H9 (cell line): ENCODE data around the gene HEATR1. TPM values are rescaled to one million over a fixed set of nuclear protein-coding genes. Genes with fewer than 3 reads are reported as not detected.
A peak's percentile ranks its signal among the peaks of the same experiment; 100 is the strongest.

Experiments used
- DNase-seq: peaks from one replicate; pipeline ENCODE4 v3.0.0-alpha.2; 2017
- H2AFZ ChIP-seq: one replicate; pipeline ENCODE4 v1.6.1; 2013; ENCODE audit warnings: mild to moderate bottlenecking, low read length, control low read depth, moderate library complexity
- H2AK5ac ChIP-seq: 2 replicates; pipeline ENCODE4 v1.6.1; 2013; ENCODE audit warnings: low read length, control low read depth, mixed read lengths; ENCODE audit not compliant: insufficient read length
- H2BK120ac ChIP-seq: one replicate; pipeline ENCODE4 v1.6.1; 2013; ENCODE audit warnings: low read depth, mild to moderate bottlenecking, low read length, control low read depth, inconsistent platforms; ENCODE audit not compliant: poor library complexity, severe bottlenecking
- H2BK12ac ChIP-seq: 2 replicates; pipeline ENCODE4 v1.6.1; 2013; ENCODE audit warnings: low read length, control low read depth, mixed read lengths, low read depth; ENCODE audit not compliant: insufficient read length
- H2BK15ac ChIP-seq: 2 replicates; pipeline ENCODE4 v1.6.1; 2013; ENCODE audit warnings: low read depth, low read length, control low read depth
- H2BK20ac ChIP-seq: one replicate; pipeline ENCODE4 v1.6.1; 2013; ENCODE audit warnings: low read depth, mild to moderate bottlenecking, low read length, control low read depth, inconsistent platforms; ENCODE audit not compliant: poor library complexity, severe bottlenecking
- H2BK5ac ChIP-seq: 2 replicates; pipeline ENCODE4 v1.6.1; 2013; ENCODE audit warnings: low read length, control low read depth, mixed read lengths; ENCODE audit not compliant: insufficient read length
- H3K14ac ChIP-seq: 2 replicates; pipeline ENCODE4 v1.6.1; 2013; ENCODE audit warnings: low read length, control low read depth; ENCODE audit not compliant: insufficient read depth
- H3K18ac ChIP-seq: 2 replicates; pipeline ENCODE4 v1.6.1; 2013; ENCODE audit warnings: low read depth, mild to moderate bottlenecking, mixed read lengths, low read length, control low read depth; ENCODE audit not compliant: insufficient read length
- H3K23ac ChIP-seq: 2 replicates; pipeline ENCODE4 v1.6.1; 2013; ENCODE audit warnings: low read length, control low read depth, mixed read lengths, low read depth; ENCODE audit not compliant: insufficient read length
- H3K23me2 ChIP-seq: 2 replicates; pipeline ENCODE4 v1.6.1; 2013; ENCODE audit warnings: low read depth, mild to moderate bottlenecking, mixed read lengths, low read length, control low read depth; ENCODE audit not compliant: insufficient read length, poor library complexity, severe bottlenecking
- H3K27ac ChIP-seq: 2 replicates; pipeline ENCODE4 v1.5.1; 2013; ENCODE audit warnings: low read length, control low read depth, mixed read lengths, low read depth; ENCODE audit not compliant: insufficient read length
- H3K27me3 ChIP-seq: 2 replicates; pipeline ENCODE4 v1.6.1; 2013; ENCODE audit warnings: low read length, control low read depth, inconsistent platforms; ENCODE audit not compliant: insufficient read depth
- H3K4ac ChIP-seq: 2 replicates; pipeline ENCODE4 v1.6.1; 2013; ENCODE audit warnings: low read depth, mild to moderate bottlenecking, control low read depth, inconsistent platforms, low read length, moderate library complexity
- H3K4me1 ChIP-seq: 2 replicates; pipeline ENCODE4 v1.6.1; 2013; ENCODE audit warnings: low read length, control low read depth, inconsistent platforms; ENCODE audit not compliant: insufficient read depth
- H3K4me2 ChIP-seq: 2 replicates; pipeline ENCODE4 v1.6.1; 2013; ENCODE audit warnings: low read length, control low read depth, mixed read lengths; ENCODE audit not compliant: insufficient read length, insufficient read depth
- H3K56ac ChIP-seq: 2 replicates; pipeline ENCODE4 v1.6.1; 2013; ENCODE audit warnings: low read depth, mild to moderate bottlenecking, mixed read lengths, low read length, control low read depth; ENCODE audit not compliant: insufficient read length
- H3K79me1 ChIP-seq: 2 replicates; pipeline ENCODE4 v1.6.1; 2013; ENCODE audit warnings: low read depth, mild to moderate bottlenecking, moderate library complexity, low read length, control low read depth, inconsistent platforms; ENCODE audit not compliant: insufficient read depth, poor library complexity, severe bottlenecking
- H3K79me2 ChIP-seq: 2 replicates; pipeline ENCODE4 v1.6.1; 2013; ENCODE audit warnings: low read length, control low read depth, inconsistent platforms; ENCODE audit not compliant: insufficient read depth
- H3K9ac ChIP-seq: 2 replicates; pipeline ENCODE4 v1.6.1; 2013; ENCODE audit warnings: low read length, control low read depth, mixed read lengths; ENCODE audit not compliant: insufficient read length; ENCODE audit errors: extremely low read depth
- H3K9me3 ChIP-seq: one replicate; pipeline ENCODE4 v1.6.1; 2013; ENCODE audit warnings: low read depth, low read length, inconsistent platforms; ENCODE audit not compliant: control insufficient read depth
- H3T11ph ChIP-seq: one replicate; pipeline ENCODE4 v1.6.1; 2013; ENCODE audit warnings: mild to moderate bottlenecking, low read length, control low read depth, inconsistent platforms
- H4K20me1 ChIP-seq: one replicate; pipeline ENCODE4 v1.6.1; 2013; ENCODE audit not compliant: control insufficient read depth, insufficient read length, insufficient read depth
- H4K5ac ChIP-seq: 2 replicates; pipeline ENCODE4 v1.6.1; 2013; ENCODE audit warnings: low read depth, mild to moderate bottlenecking, mixed read lengths, low read length, control low read depth; ENCODE audit not compliant: insufficient read length
- H4K8ac ChIP-seq: replicated peaks from 2 replicates; pipeline ENCODE4 v1.6.1; 2013; ENCODE audit warnings: low read length, control low read depth, mixed read lengths, low read depth; ENCODE audit not compliant: insufficient read length
- H4K91ac ChIP-seq: 2 replicates; pipeline ENCODE4 v1.6.1; 2013; ENCODE audit warnings: low read depth, mild to moderate bottlenecking, moderate library complexity, mixed read lengths, low read length, control low read depth; ENCODE audit not compliant: insufficient read length
- H3K27ac Mint-ChIP-seq, 3 experiments: 2 replicates in 2 of 3; 3 replicates in 1 of 3; pipeline ENCODE4 v1.8.0; 2020 to 2021; ENCODE audit warnings: mixed read lengths in 3 of 3, mild to moderate bottlenecking in 1 of 3, moderate library complexity in 1 of 3
- H3K27me3 Mint-ChIP-seq: 2 replicates; pipeline ENCODE4 v1.8.0; 2021; ENCODE audit warnings: low read depth, mild to moderate bottlenecking, moderate library complexity, mixed read lengths
- H3K36me3 Mint-ChIP-seq, 3 experiments: 2 replicates in 2 of 3; 3 replicates in 1 of 3; pipeline ENCODE4 v1.8.0; 2020 to 2021; ENCODE audit warnings: low read depth in 3 of 3, mixed read lengths in 3 of 3; ENCODE audit not compliant: insufficient read depth in 1 of 3
- H3K4me1 Mint-ChIP-seq, 2 experiments: 2 replicates each; pipeline ENCODE4 v1.8.0; 2020; ENCODE audit warnings: mixed read lengths in 2 of 2
- H3K4me3 Mint-ChIP-seq, 2 experiments: 2 replicates in 1 of 2; 3 replicates in 1 of 2; pipeline ENCODE4 v1.8.0; 2020 to 2021; ENCODE audit warnings: mild to moderate bottlenecking in 2 of 2, mixed read lengths in 2 of 2, moderate library complexity in 1 of 2
- H3K9me3 Mint-ChIP-seq, 2 experiments: 2 replicates in 1 of 2; 3 replicates in 1 of 2; pipeline ENCODE4 v1.8.0; 2020; ENCODE audit warnings: mild to moderate bottlenecking in 2 of 2, mixed read lengths in 2 of 2, moderate library complexity in 1 of 2
- CTCF ChIP-seq: fragments of 200-600 bp; sonication (generic); conservative IDR thresholded peaks from 3 replicates; pipeline ENCODE4 v1.8.0; 2021; ENCODE audit warnings: antibody characterized with exemption, mild to moderate bottlenecking
- WGBS: extraction: QIAGEN DNeasy Blood & Tissue Kit; methylation state at CpG from one replicate; pipeline ENCODE4 v1.1.7; 2013; ENCODE audit warnings: missing lambda C conversion rate, low lambda C conversion rate, mixed read lengths; ENCODE audit not compliant: insufficient read length; ENCODE audit errors: extremely low coverage; 5-methylcytosine and 5-hydroxymethylcytosine counted together
- long read RNA-seq: library from polyadenylated mRNA; unstranded; transcript quantifications from one replicate; pipeline ENCODE4 v2.0.0, GENCODE V29; 2020
- total RNA-seq: library from RNA; stranded (reverse); gene quantifications from 2 replicates; pipeline ENCODE4 v1.2.1, GENCODE V29; 2021

The HEATR1 gene
- 84.8 and 88.2 TPM in 2 replicates for total RNA-seq
- long read RNA-seq, full-length matches to known transcripts = 3 of 95 reads
- long read RNA-seq, partial matches to known transcripts = 80 of 95 reads
- long read RNA-seq, other reads (novel, unspliced or antisense) = 12 of 95 reads

- H3K4me2 ChIP-seq = peak within 1 kb of the TSS; percentile 73
- H3K4me1 ChIP-seq = no peaks in the 10 kb centered on the region
- H3K4me3 Mint-ChIP-seq = peak within 1 kb of the TSS; percentile 98
- H3K14ac ChIP-seq = no peak within 1 kb of the TSS
- H3K79me1 ChIP-seq = peaks cover 11% of the 10 kb centered on the region
- H3K27me3 Mint-ChIP-seq = no peaks in the 10 kb centered on the region; the same call in 1 of the 2 replicates
- H4K91ac ChIP-seq = no peak within 1 kb of the TSS
- H2AK5ac ChIP-seq = no peak within 1 kb of the TSS
- H2BK12ac ChIP-seq = no peak within 1 kb of the TSS
- H3K79me2 ChIP-seq = peaks cover 7% of the 10 kb centered on the region; the same call in 1 of the 2 replicates
- no peak within 1 kb of the TSS for H4K5ac ChIP-seq
- WGBS = no CpG with 5 or more reads among the region's 54 CpGs
- peak within 1 kb of the TSS; percentile 23 for H3K18ac ChIP-seq
- H3K27me3 ChIP-seq = no peaks in the 10 kb centered on the region
- no peak within 1 kb of the TSS for H2BK120ac ChIP-seq
- H3K56ac ChIP-seq = no peak within 1 kb of the TSS
- H3T11ph ChIP-seq = no peak within 1 kb of the TSS
- no peak within 1 kb of the TSS for H2BK15ac ChIP-seq
- peak within 1 kb of the TSS; percentile 24 for H3K27ac ChIP-seq
- H2AFZ ChIP-seq = peak within 1 kb of the TSS; percentile 78
- H3K9me3 ChIP-seq = no peaks in the 10 kb centered on the region
- H3K9ac ChIP-seq = peak within 1 kb of the TSS; percentile 78
- H2BK20ac ChIP-seq = no peak within 1 kb of the TSS
- no peak within 1 kb of the TSS for H3K4ac ChIP-seq
- H3K4me1 Mint-ChIP-seq = peaks cover 14 to 19% of the 10 kb centered on the region in 2 experiments
- H4K20me1 ChIP-seq = no peaks in the 10 kb centered on the region
- peaks cover 10 to 44% (median 35%) of the 10 kb centered on the region in 3 experiments; a peak in 6 of 7 replicates for H3K36me3 Mint-ChIP-seq
- H3K23ac ChIP-seq = no peak within 1 kb of the TSS
- no peak within 1 kb of the TSS for H4K8ac ChIP-seq
- peak; percentile 96 for DNase-seq
- TF ChIP-seq CTCF = no peak
- no peaks in the 10 kb centered on the region for H3K9me3 Mint-ChIP-seq
- H3K23me2 ChIP-seq = no peaks in the 10 kb centered on the region
- H2BK5ac ChIP-seq = no peak within 1 kb of the TSS
- peak within 1 kb of the TSS; percentile 76 to 98 (median 97) for H3K27ac Mint-ChIP-seq
Observed at GRCh38 chr1:236603991-236604904, at the start of gene HEATR1. HEATR1 (minus strand) TSS chr1:236604516; CDS start chr1:236604095, 421 bp downstream.
